CD14-positive monocyte (primary cell): ENCODE results near the gene ARRB1. TPM values are rescaled to one million over a fixed set of nuclear protein-coding genes. Genes with fewer than 3 reads are reported as not detected.
A peak's percentile ranks its signal among the peaks of the same experiment; 100 is the strongest.

Experiments
- DNase-seq, 3 donors: peaks; one replicate each; pipeline ENCODE4 v3.0.0-alpha.2; 2011 to 2022
- H2AFZ ChIP-seq: 2 replicates; pipeline ENCODE4 v1.6.0; 2012; ENCODE audit warnings: mild to moderate bottlenecking, low read depth, low read length, inconsistent platforms; ENCODE audit not compliant: insufficient read depth, poor library complexity, severe bottlenecking
- H3K27ac ChIP-seq, 2 donors: 1 replicate in 1 of 2; 2 replicates in 1 of 2; pipeline ENCODE4 v1.5.1; 2012 to 2013; ENCODE audit warnings: low read length in 2 of 2, control low read depth in 1 of 2, inconsistent platforms in 1 of 2, low read depth in 1 of 2, mild to moderate bottlenecking in 1 of 2
- H3K27me3 ChIP-seq, 2 donors: one replicate each; pipeline versions ENCODE4 v1.6.0 to v1.6.1; 2011 to 2013; ENCODE audit warnings: low read length in 2 of 2; ENCODE audit not compliant: control insufficient read depth in 2 of 2, insufficient read depth in 2 of 2
- H3K36me3 ChIP-seq, 2 donors: replicated peaks in 1 of 2; 1 replicate in 1 of 2; 2 replicates in 1 of 2; pipeline versions ENCODE4 v1.5.1 to v1.6.1; 2012 to 2013; ENCODE audit warnings: low read length in 2 of 2, control low read depth in 1 of 2, inconsistent platforms in 1 of 2, mild to moderate bottlenecking in 1 of 2; ENCODE audit not compliant: insufficient read depth in 2 of 2, control insufficient read depth in 1 of 2
- H3K4me1 ChIP-seq, 2 donors: 1 replicate in 1 of 2; 2 replicates in 1 of 2; pipeline versions ENCODE4 v1.5.1 to v1.6.1; 2012 to 2013; ENCODE audit warnings: low read length in 2 of 2, control low read depth in 1 of 2, inconsistent platforms in 1 of 2, mild to moderate bottlenecking in 1 of 2, moderate library complexity in 1 of 2; ENCODE audit not compliant: insufficient read depth in 2 of 2, control insufficient read depth in 1 of 2
- H3K4me2 ChIP-seq: replicated peaks from 2 replicates; pipeline ENCODE3; 2012; ENCODE audit warnings: low read length, moderate library complexity, mild to moderate bottlenecking; ENCODE audit not compliant: poor library complexity, severe bottlenecking; ENCODE audit errors: extremely low read depth
- H3K4me3 ChIP-seq, 3 experiments: fragments of 200-600 bp in 1 of 3; sonication (generic) in 1 of 3; replicated peaks in 1 of 3; 1 replicate in 2 of 3; 2 replicates in 1 of 3; pipeline ENCODE4 v1.5.1; 2011 to 2013; ENCODE audit warnings: low read length in 3 of 3, mild to moderate bottlenecking in 3 of 3, control low read depth in 2 of 3, low read depth in 2 of 3, inconsistent platforms in 1 of 3, moderate library complexity in 1 of 3
- H3K79me2 ChIP-seq: 2 replicates; pipeline ENCODE4 v1.6.0; 2012; ENCODE audit warnings: mild to moderate bottlenecking, control low read depth, inconsistent platforms, low read length, moderate library complexity; ENCODE audit not compliant: insufficient read depth
- H3K9ac ChIP-seq: 2 replicates; pipeline ENCODE4 v1.6.0; 2017; ENCODE audit warnings: low read length, mild to moderate bottlenecking; ENCODE audit not compliant: insufficient read depth, poor library complexity, severe bottlenecking
- H3K9me3 ChIP-seq, 2 donors: replicated peaks in 1 of 2; 1 replicate in 1 of 2; 2 replicates in 1 of 2; pipeline versions ENCODE4 v1.5.1 to v1.6.1; 2012 to 2013; ENCODE audit warnings: low read length in 2 of 2, control low read depth in 1 of 2; ENCODE audit not compliant: control insufficient read depth in 1 of 2, insufficient read depth in 1 of 2
- H4K20me1 ChIP-seq: 2 replicates; pipeline ENCODE4 v1.6.0; 2012; ENCODE audit warnings: mild to moderate bottlenecking, low read length, control low read depth, moderate library complexity; ENCODE audit not compliant: insufficient read depth
- H3K27ac Mint-ChIP-seq, 7 donors: one replicate each; pipeline ENCODE4 v1.8.0; 2020; ENCODE audit warnings: mild to moderate bottlenecking in 7 of 7, mixed read lengths in 7 of 7, moderate library complexity in 6 of 7, inconsistent platforms in 2 of 7
- H3K27me3 Mint-ChIP-seq, 3 donors: one replicate each; pipeline ENCODE4 v1.8.0; 2021 to 2022; ENCODE audit warnings: low read depth in 3 of 3, mild to moderate bottlenecking in 3 of 3, mixed read lengths in 3 of 3, moderate library complexity in 3 of 3, inconsistent platforms in 1 of 3
- H3K36me3 Mint-ChIP-seq, 2 donors: one replicate each; pipeline ENCODE4 v1.8.0; 2020; ENCODE audit warnings: mixed read lengths in 2 of 2, inconsistent platforms in 1 of 2, mild to moderate bottlenecking in 1 of 2
- H3K4me1 Mint-ChIP-seq: one replicate; pipeline ENCODE4 v1.8.0; 2020; ENCODE audit warnings: mild to moderate bottlenecking, mixed read lengths
- H3K4me3 Mint-ChIP-seq, 2 donors: one replicate each; pipeline ENCODE4 v1.8.0; 2020; ENCODE audit warnings: mild to moderate bottlenecking in 2 of 2, mixed read lengths in 2 of 2, moderate library complexity in 1 of 2
- H3K9me3 Mint-ChIP-seq, 7 donors: one replicate each; pipeline ENCODE4 v1.8.0; 2020 to 2022; ENCODE audit warnings: mixed read lengths in 7 of 7, mild to moderate bottlenecking in 6 of 7, moderate library complexity in 6 of 7, inconsistent platforms in 2 of 7
- WGBS: methylation state at CpG from one replicate; pipeline ENCODE4 v1.1.5; 2013; ENCODE audit warnings: missing lambda C conversion rate; ENCODE audit not compliant: insufficient coverage; 5-methylcytosine and 5-hydroxymethylcytosine counted together
- intact Hi-C, 2 donors: fragments of 100-400 bp; cut with micrococcal nuclease; formaldehyde crosslinking; loops; one replicate each; pipeline versions ENCODE4 v1.15.0 to v1.15.1; 2023
- polyA plus RNA-seq, 3 donors: library from polyadenylated mRNA; depleted of rRNA in 1 of 3; unstranded in 2 of 3; stranded (reverse) in 1 of 3; fragments of 300-500 nt in 2 of 3; fragments of >200 nt in 1 of 3; fragmentation: Illumina TruSeq in 2 of 3; gene quantifications; 1 replicate in 2 of 3; 2 replicates in 1 of 3; pipeline ENCODE4 v1.2.3, GENCODE V29; 2012 to 2021
- TF ChIP-seq, protein P1 (sequence below): fragments of 200-600 bp; IDR thresholded peaks from one replicate; pipeline ENCODE4 v1.8.0; 2022; ENCODE audit warnings: antibody characterized with exemption, mild to moderate bottlenecking

ARRB1 gene
- polyA plus RNA-seq, 3 donors: 52.6 to 114 (median 66.5) TPM

DNA sequence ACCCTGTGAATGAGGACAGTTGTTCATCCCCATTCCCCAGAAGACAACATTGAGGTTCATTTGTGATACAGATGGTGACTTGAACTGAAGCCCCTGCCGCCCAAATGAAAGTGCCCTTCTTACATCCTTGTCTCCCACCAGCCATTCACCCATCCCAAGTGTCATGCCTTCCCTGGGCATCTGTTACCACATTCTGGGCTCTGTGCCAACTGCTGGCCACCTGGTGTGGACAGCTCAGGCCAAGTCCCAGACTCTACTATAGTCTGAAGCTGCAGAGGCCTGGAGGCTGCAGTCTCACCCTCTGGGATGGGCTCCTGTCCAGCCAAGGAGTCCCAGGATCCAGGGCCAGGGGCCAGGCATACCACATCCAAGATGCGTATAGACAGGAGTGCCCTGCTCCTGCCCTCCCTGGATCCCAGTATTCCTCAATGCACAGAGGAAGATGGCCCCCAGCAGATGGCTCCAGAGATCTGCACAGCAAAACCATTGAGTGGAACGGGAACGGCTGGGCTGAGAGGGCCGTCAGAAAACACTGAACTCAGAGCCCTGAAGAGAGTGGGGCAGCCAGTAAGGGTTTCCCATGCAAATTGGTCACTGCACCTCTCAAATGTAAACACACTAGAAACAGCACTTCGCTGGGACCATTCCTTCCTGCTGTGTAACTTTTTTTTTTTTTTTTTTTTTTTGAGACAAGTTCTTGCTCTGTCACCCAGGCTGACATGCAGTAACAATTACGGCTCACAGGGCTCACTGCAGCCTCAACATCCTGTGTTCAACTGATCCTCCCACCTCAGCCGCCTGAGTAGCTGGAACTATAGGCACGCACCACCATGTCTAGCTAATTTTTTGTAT lies 22.8 kb downstream of the ARRB1 start:
- Mint-ChIP-seq H3K27ac (peak overlapping the region; percentile 69 to 91 (median 81)), H3K36me3 (peaks cover 38 to 71% of the 10 kb centered on the region in 2 donors), H3K9me3 (no peaks in the 10 kb centered on the region), H3K27me3 (no peaks in the 10 kb centered on the region), H3K4me1 (peaks cover 60% of the 10 kb centered on the region), H3K4me3 (no peak overlapping the region)
- Histone ChIP-seq H3K36me3 (peaks cover 22 to 57% of the 10 kb centered on the region in 2 donors), H3K9ac (peak overlapping the region; percentile 4), H3K4me2 (peak overlapping the region; percentile 30), H3K27ac (peak overlapping the region; percentile 25 to 79), H3K79me2 (peaks cover 100% of the 10 kb centered on the region), H3K4me3 (peak overlapping the region in 1 of 3 experiments; percentile 25), H3K9me3 (no peaks in the 10 kb centered on the region), H4K20me1 (peaks cover 100% of the 10 kb centered on the region), H3K27me3 (no peaks in the 10 kb centered on the region), H3K4me1 (peaks cover 28 to 37% of the 10 kb centered on the region in 2 donors), H2AFZ (no peak overlapping the region)
- TF ChIP-seq, protein P1, sequence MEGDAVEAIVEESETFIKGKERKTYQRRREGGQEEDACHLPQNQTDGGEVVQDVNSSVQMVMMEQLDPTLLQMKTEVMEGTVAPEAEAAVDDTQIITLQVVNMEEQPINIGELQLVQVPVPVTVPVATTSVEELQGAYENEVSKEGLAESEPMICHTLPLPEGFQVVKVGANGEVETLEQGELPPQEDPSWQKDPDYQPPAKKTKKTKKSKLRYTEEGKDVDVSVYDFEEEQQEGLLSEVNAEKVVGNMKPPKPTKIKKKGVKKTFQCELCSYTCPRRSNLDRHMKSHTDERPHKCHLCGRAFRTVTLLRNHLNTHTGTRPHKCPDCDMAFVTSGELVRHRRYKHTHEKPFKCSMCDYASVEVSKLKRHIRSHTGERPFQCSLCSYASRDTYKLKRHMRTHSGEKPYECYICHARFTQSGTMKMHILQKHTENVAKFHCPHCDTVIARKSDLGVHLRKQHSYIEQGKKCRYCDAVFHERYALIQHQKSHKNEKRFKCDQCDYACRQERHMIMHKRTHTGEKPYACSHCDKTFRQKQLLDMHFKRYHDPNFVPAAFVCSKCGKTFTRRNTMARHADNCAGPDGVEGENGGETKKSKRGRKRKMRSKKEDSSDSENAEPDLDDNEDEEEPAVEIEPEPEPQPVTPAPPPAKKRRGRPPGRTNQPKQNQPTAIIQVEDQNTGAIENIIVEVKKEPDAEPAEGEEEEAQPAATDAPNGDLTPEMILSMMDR: peak; percentile 76
- DNase-seq: peak; percentile 52 to 74 (median 64)
- 14% methylated on average over 6 of the region's 9 CpGs for WGBS
- intact Hi-C loops: loop anchor here in 1 of 2 donors (2.0 kb wide), 1 partner anchor 56 kb away; no protein-coding TSS in a partner anchor

DNA sequence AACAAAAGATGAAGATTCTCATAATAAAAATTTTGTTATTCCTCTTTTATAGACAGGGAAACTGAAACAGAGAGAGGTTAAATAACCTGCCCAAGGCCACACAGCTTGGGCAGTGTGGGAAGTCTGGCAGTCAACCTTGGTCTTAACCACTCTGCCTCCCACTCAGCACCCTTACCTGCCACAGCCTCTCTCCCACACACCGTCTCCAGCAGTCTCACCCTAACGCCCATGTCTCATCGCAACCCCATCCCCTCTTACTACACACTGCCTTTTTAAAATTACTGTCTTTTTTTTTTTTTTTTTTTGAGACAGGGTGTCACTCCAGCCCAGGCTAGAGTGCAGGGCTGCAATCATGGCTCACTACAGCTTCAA lies 25.0 kb downstream of the ARRB1 start:
- H3K4me1 Mint-ChIP-seq: peaks cover 47% of the 10 kb centered on the region
- no peak overlapping the region for H3K4me3 Mint-ChIP-seq
- DNase-seq: no peak
- Histone ChIP-seq H3K4me2 (no peak overlapping the region), H3K9ac (no peak overlapping the region), H3K9me3 (no peaks in the 10 kb centered on the region), H3K27me3 (no peaks in the 10 kb centered on the region), H2AFZ (no peak overlapping the region), H4K20me1 (peaks cover 100% of the 10 kb centered on the region), H3K36me3 (peaks cover 38 to 71% of the 10 kb centered on the region in 2 donors), H3K4me1 (peaks cover 21 to 28% of the 10 kb centered on the region in 2 donors), H3K79me2 (peaks cover 100% of the 10 kb centered on the region), H3K27ac (no peak overlapping the region), H3K4me3 (no peak overlapping the region)
- TF ChIP-seq, protein P1: no peak
- H3K27me3 Mint-ChIP-seq: no peaks in the 10 kb centered on the region
- WGBS: no CpG with 5 or more reads among the region's 3 CpGs
- H3K27ac Mint-ChIP-seq: peak overlapping the region in 4 of 7 donors; percentile 48 to 65 (median 54)
- H3K9me3 Mint-ChIP-seq: no peaks in the 10 kb centered on the region
- intact Hi-C loops: no loop called here
- H3K36me3 Mint-ChIP-seq: peaks cover 43 to 75% of the 10 kb centered on the region in 2 donors
